Neural crest cell (in vitro differentiated cells): ENCODE results near the gene CAMK4. TPM values are rescaled to one million over a fixed set of nuclear protein-coding genes. Genes with fewer than 3 reads are reported as not detected.

ENCODE experiments used
- DNase-seq: peaks from one replicate; pipeline ENCODE4 v3.0.0; 2021; ENCODE audit warnings: low read depth, mixed read lengths, low spot score
- H3K27ac Mint-ChIP-seq: one replicate; pipeline ENCODE4 v1.8.0; 2021; ENCODE audit warnings: mild to moderate bottlenecking, mixed read lengths; ENCODE audit not compliant: unreplicated experiment
- H3K27me3 Mint-ChIP-seq: 2 replicates; pipeline ENCODE4 v1.8.0; 2021; ENCODE audit warnings: low read depth, mild to moderate bottlenecking, mixed read lengths
- H3K36me3 Mint-ChIP-seq: 2 replicates; pipeline ENCODE4 v1.8.0; 2021; ENCODE audit warnings: low read depth, mild to moderate bottlenecking, mixed read lengths
- H3K4me1 Mint-ChIP-seq: 2 replicates; pipeline ENCODE4 v1.8.0; 2021; ENCODE audit warnings: mixed read lengths
- H3K4me3 Mint-ChIP-seq: one replicate; pipeline ENCODE4 v1.8.0; 2021; ENCODE audit warnings: mild to moderate bottlenecking, mixed read lengths
- H3K9me3 Mint-ChIP-seq: 2 replicates; pipeline ENCODE4 v1.8.0; 2021; ENCODE audit warnings: mixed read lengths
- CTCF ChIP-seq: fragments of 200-600 bp; sonication (generic); conservative IDR thresholded peaks from 2 replicates; pipeline ENCODE4 v1.5.0; 2021; ENCODE audit warnings: antibody characterized with exemption, mild to moderate bottlenecking
- total RNA-seq: library from RNA; stranded (reverse); gene quantifications from 2 replicates; pipeline ENCODE4 v1.2.1, GENCODE V29; 2021

CAMK4 gene
- total RNA-seq, 1 donor from 2014 or later = 9.4 TPM

GRCh38 chr5:111229221-111229835 lies 5.1 kb downstream of the CAMK4 start:
- peaks cover 25% of the 10 kb centered on the region for H3K27me3 Mint-ChIP-seq
- no peak overlapping the region for H3K27ac Mint-ChIP-seq
- DNase-seq = no peak
- peaks cover 7% of the 10 kb centered on the region for H3K4me1 Mint-ChIP-seq
- no peaks in the 10 kb centered on the region for H3K9me3 Mint-ChIP-seq
- no peak overlapping the region for H3K4me3 Mint-ChIP-seq
- H3K36me3 Mint-ChIP-seq = no peaks in the 10 kb centered on the region
- no peak for TF ChIP-seq CTCF

- Mint-ChIP-seq H3K36me3 (no peaks in the 10 kb centered on the region), H3K27ac (no peak overlapping the region), H3K4me3 (no peak overlapping the region), H3K4me1 (peaks cover 3% of the 10 kb centered on the region), H3K9me3 (no peaks in the 10 kb centered on the region), H3K27me3 (peaks cover 19% of the 10 kb centered on the region)
- DNase-seq = no peak
- no peak for TF ChIP-seq CTCF
Measured at GRCh38 chr5:111229871-111230810, 6.0 kb downstream of the CAMK4 start.

- Mint-ChIP-seq H3K27ac (no peak overlapping the region), H3K36me3 (no peaks in the 10 kb centered on the region), H3K4me3 (no peak overlapping the region), H3K9me3 (no peaks in the 10 kb centered on the region), H3K4me1 (no peaks in the 10 kb centered on the region), H3K27me3 (peaks cover 9% of the 10 kb centered on the region)
- DNase-seq = no peak
- TF ChIP-seq CTCF = no peak
Measured at GRCh38 chr5:111231119-111231518, 6.9 kb downstream of the CAMK4 start.

GRCh38 chr5:111232311-111233051 lies 8.3 kb downstream of the CAMK4 start:
- DNase-seq = no peak
- Mint-ChIP-seq H3K9me3 (no peaks in the 10 kb centered on the region), H3K4me3 (no peak overlapping the region), H3K27ac (no peak overlapping the region), H3K36me3 (no peaks in the 10 kb centered on the region), H3K27me3 (peaks cover under 1% of the 10 kb centered on the region), H3K4me1 (no peaks in the 10 kb centered on the region)
- TF ChIP-seq CTCF = no peak

- TF ChIP-seq CTCF = no peak
- no peak for DNase-seq
- H3K4me1 Mint-ChIP-seq = no peaks in the 10 kb centered on the region
- no peak overlapping the region for H3K4me3 Mint-ChIP-seq
- no peaks in the 10 kb centered on the region for H3K9me3 Mint-ChIP-seq
- H3K27me3 Mint-ChIP-seq = no peaks in the 10 kb centered on the region
- H3K27ac Mint-ChIP-seq = no peak overlapping the region
- no peaks in the 10 kb centered on the region for H3K36me3 Mint-ChIP-seq
Measured at GRCh38 chr5:111233052-111233374, 8.8 kb downstream of the CAMK4 start.
